ENCODE measurements around the gene PSMD1.

The PSMD1 gene

GRCh38 chr2:231104115-231104713 is 47.5 kb downstream of the PSMD1 start:
- H3K9me3 Mint-ChIP-seq, result peaks cover 6% of the 10 kb centered on the region
- DNase-seq, result peak; percentile 53
- peaks cover 80% of the 10 kb centered on the region for H3K36me3 Mint-ChIP-seq (ENCODE audit: low read depth)
- no peaks in the 10 kb centered on the region for H3K27me3 Mint-ChIP-seq
- peaks cover 20% of the 10 kb centered on the region for H3K4me1 Mint-ChIP-seq (ENCODE audit: low read depth)
- no peak overlapping the region for H3K4me3 Mint-ChIP-seq
- no peak overlapping the region for H3K27ac Mint-ChIP-seq

DNA sequence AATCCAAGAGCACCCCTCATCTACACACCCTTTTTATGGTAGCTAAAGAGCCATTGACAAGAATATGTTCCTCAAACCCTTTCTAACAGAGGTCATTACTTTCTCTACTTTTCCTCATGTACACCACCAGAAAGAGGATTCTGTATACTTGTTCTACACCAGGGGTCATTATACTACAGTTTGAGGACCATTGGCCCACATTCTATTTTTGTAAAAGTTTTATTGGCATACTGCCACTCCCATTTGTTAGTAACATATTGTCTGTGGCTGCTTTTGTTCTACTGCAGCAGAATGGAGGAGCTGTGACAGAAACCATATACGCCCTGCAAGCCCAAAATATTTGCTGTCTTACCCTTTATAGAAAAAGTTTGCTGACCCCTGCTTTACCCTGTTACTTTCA is 53.9 kb downstream of the PSMD1 start:
- H3K27me3 Mint-ChIP-seq, result no peaks in the 10 kb centered on the region
- no peak overlapping the region for H3K4me3 Mint-ChIP-seq
- peaks cover 95% of the 10 kb centered on the region for H3K36me3 Mint-ChIP-seq (ENCODE audit: low read depth)
- H3K27ac Mint-ChIP-seq, result no peak overlapping the region
- H3K9me3 Mint-ChIP-seq, result no peaks in the 10 kb centered on the region
- no peak for DNase-seq
- peaks cover 7% of the 10 kb centered on the region for H3K4me1 Mint-ChIP-seq (ENCODE audit: low read depth)

GRCh38 chr2:231111987-231112386 is 55.3 kb downstream of the PSMD1 start:
- H3K9me3 Mint-ChIP-seq, result no peaks in the 10 kb centered on the region
- H3K27me3 Mint-ChIP-seq, result no peaks in the 10 kb centered on the region
- no peak for DNase-seq
- no peak overlapping the region for H3K4me3 Mint-ChIP-seq
- peak overlapping the region; percentile 35 for H3K27ac Mint-ChIP-seq
- peaks cover 5% of the 10 kb centered on the region for H3K4me1 Mint-ChIP-seq (ENCODE audit: low read depth)
- peaks cover 89% of the 10 kb centered on the region for H3K36me3 Mint-ChIP-seq (ENCODE audit: low read depth)

- Mint-ChIP-seq H3K27me3 (no peaks in the 10 kb centered on the region), H3K27ac (no peak overlapping the region), H3K36me3 (ENCODE audit: low read depth) (peaks cover 87% of the 10 kb centered on the region), H3K4me1 (ENCODE audit: low read depth) (peaks cover 10% of the 10 kb centered on the region), H3K4me3 (no peak overlapping the region), H3K9me3 (no peaks in the 10 kb centered on the region)
- DNase-seq, result no peak
These were observed 56.8 kb downstream of the PSMD1 start for GRCh38 chr2:231113489-231113888.

DNA sequence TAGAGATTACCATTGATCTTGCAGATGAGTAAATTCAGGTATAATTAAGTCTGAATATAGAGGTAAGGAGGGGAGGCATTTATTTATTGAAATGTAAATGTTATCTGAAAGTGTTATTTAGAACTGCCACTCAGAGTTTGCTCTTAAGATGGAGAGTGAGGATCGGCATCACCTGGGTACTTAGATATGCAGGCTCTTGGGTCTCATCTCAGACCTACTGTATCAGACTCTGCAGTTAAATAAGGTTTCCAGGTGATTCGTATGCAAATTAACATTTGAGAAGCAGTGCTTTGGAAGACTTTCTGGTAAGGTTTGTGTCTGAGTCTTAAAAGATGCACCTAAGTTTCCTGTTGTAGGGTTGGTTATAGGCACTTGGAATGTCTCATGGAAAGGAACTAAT is 59.0 kb downstream of the PSMD1 start:
- no peaks in the 10 kb centered on the region for H3K27me3 Mint-ChIP-seq
- no peak overlapping the region for H3K27ac Mint-ChIP-seq
- no peak for DNase-seq
- peaks cover 82% of the 10 kb centered on the region for H3K36me3 Mint-ChIP-seq (ENCODE audit: low read depth)
- no peak overlapping the region for H3K4me3 Mint-ChIP-seq
- H3K4me1 Mint-ChIP-seq (ENCODE audit: low read depth), result peaks cover 16% of the 10 kb centered on the region
- H3K9me3 Mint-ChIP-seq, result no peaks in the 10 kb centered on the region

- no peak overlapping the region for H3K27ac Mint-ChIP-seq
- H3K4me1 Mint-ChIP-seq (ENCODE audit: low read depth), result peaks cover 19% of the 10 kb centered on the region
- H3K9me3 Mint-ChIP-seq, result no peaks in the 10 kb centered on the region
- peaks cover 69% of the 10 kb centered on the region for H3K36me3 Mint-ChIP-seq (ENCODE audit: low read depth)
- H3K4me3 Mint-ChIP-seq, result no peak overlapping the region
- H3K27me3 Mint-ChIP-seq, result no peaks in the 10 kb centered on the region
- DNase-seq, result no peak
These were observed 60.5 kb downstream of the PSMD1 start for GRCh38 chr2:231117148-231117547.

DNA sequence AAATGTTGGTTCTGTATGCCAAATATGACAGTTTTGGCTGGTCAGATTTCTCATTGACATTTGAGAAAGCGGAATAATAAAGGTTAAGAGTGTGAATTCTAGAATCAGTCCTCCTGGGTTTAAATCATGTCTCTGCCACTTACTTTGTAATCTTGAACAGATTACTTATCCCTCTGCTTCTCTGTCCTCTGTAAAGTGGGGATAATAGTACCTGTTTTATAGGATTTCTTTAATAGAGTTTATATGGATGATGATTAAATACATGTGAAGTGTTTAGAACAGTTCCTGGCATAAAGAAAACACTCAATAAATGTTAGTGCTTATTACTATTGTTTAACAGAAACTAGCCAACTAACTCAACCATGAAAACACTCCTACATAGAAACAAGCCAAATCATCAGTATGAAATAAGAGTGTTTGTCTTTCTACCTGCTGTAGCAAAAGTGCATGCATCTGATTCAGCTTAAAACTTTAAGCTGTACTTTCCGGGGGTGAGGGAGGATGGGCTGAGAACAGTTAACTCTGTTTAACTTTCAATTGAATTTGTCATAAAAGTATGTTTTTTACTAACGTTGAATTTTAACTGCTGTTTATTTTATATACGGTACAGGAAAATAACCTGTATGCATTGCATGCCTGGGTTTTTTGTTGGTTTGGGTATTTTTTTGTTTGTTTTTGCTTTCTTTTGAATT is 61.4 kb downstream of the PSMD1 start:
- Mint-ChIP-seq H3K9me3 (no peaks in the 10 kb centered on the region), H3K4me1 (ENCODE audit: low read depth) (peaks cover 19% of the 10 kb centered on the region), H3K27ac (no peak overlapping the region), H3K27me3 (no peaks in the 10 kb centered on the region), H3K4me3 (no peak overlapping the region), H3K36me3 (ENCODE audit: low read depth) (peaks cover 60% of the 10 kb centered on the region)
- no peak for DNase-seq

DNA sequence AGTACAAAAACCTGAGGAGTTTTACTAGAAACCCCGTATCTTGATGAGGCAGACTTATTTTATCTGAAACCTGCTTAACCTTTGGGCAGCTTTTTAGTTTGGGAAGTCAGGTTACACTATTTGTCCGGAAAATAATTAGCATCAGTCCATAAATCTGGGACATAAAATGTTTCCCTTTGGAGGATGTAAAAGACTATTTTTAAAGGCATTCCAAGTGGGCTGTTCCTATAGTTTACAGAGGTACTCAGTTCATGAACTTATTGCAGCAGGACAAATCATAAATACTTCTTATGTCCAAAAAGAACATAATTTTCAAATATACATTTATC is 61.9 kb downstream of the PSMD1 start:
- Mint-ChIP-seq H3K4me3 (no peak overlapping the region), H3K4me1 (ENCODE audit: low read depth) (peaks cover 24% of the 10 kb centered on the region), H3K9me3 (no peaks in the 10 kb centered on the region), H3K27me3 (no peaks in the 10 kb centered on the region), H3K36me3 (ENCODE audit: low read depth) (peaks cover 59% of the 10 kb centered on the region), H3K27ac (no peak overlapping the region)
- DNase-seq, result no peak

DNA sequence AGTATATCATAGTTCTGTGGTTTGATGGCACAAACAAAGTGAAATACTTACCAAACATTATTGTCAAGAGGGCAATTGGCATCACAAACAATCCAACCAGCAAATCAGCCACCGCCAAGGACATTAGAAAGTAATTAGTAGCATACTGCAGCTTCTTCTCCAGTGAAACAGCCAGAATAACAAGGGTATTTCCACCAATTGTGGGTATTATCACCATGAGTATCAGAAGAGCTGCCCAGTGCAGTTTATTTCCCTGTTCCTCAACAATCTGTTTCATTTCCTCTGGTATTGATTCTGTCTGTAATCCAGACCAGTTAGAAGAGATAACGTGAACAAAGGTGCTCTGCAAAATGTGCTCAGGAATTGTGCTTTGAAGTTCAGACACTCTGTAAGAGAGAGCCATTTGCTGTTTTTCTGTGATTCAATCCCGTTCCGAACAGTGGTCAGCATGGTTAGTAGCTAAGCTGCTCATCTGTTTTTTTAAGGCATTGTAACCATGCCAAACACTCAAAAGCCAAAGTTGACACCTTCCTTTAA is 66.8 kb downstream of the PSMD1 start:
- Mint-ChIP-seq H3K27ac (peak overlapping the region; percentile 38), H3K9me3 (no peaks in the 10 kb centered on the region), H3K36me3 (ENCODE audit: low read depth) (peaks cover 37% of the 10 kb centered on the region), H3K4me3 (no peak overlapping the region), H3K27me3 (no peaks in the 10 kb centered on the region), H3K4me1 (ENCODE audit: low read depth) (peaks cover 34% of the 10 kb centered on the region)
- DNase-seq, result no peak

DNA sequence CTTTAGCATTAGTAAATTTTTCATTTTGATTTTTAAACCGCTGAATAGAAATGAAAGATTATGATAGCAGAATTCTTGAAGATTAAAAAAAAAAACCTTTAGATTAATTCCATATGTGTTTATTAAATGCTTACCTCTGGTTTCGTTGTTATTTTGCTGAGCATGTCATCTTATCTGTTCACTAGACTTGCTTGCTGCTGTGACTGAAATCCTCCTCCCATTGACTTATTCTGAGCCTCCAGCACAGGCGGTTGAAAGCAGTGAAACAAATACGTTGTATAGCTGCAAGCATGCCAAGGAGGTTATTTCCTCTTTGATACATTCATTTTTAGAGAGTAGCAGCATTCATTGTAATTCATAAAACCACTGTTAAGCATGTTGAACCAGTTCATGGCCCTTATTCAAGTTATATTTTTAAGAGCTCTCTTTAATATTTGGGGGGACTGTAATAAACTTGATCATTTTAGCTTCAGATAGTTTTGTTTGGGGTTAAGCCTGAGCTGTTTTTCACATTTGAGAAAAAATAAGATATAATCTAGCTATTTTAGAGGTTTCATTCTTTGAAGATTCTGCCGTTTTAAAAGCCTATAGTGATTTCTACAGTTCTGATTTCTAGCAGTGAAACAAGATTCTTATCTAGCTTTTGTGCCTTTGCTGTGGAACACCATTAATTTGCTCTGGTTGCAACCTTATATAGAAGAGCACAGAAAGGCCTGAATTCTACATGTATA is 68.3 kb downstream of the PSMD1 start, which contains the start of gene HTR2B:
TSS of gene HTR2B (minus strand) at position 205 of the 731 bp plus-strand sequence. CDS start 1,278 bp downstream, outside the sequence.
- H3K4me1 Mint-ChIP-seq (ENCODE audit: low read depth), result peaks cover 30% of the 10 kb centered on the region
- H3K36me3 Mint-ChIP-seq (ENCODE audit: low read depth), result peaks cover 34% of the 10 kb centered on the region
- no peaks in the 10 kb centered on the region for H3K27me3 Mint-ChIP-seq
- peak within 1 kb of the TSS; percentile 58 for H3K27ac Mint-ChIP-seq
- no peak for DNase-seq
- H3K4me3 Mint-ChIP-seq, result peak within 1 kb of the TSS; percentile 25
- no peaks in the 10 kb centered on the region for H3K9me3 Mint-ChIP-seq

DNA sequence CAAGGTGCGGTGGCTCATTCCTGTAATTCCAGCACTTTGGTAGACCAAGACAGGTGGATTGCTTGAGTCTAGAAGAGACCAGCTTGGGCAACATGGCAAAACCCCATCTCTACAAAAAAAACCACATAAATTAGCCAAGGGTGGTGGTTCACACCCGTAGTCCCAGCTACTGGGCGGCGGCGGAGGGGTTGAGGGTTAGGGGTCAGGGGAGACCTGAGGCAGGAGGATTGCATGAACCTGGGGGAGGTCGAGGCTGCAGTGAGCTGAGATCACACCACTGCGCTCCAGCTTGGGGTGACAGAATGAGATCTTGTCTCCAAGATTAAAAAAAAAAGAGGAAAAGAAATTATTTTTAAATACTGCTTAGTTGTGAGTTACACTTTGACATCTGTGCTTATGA is 69.5 kb downstream of the PSMD1 start:
- Mint-ChIP-seq H3K27me3 (no peaks in the 10 kb centered on the region), H3K9me3 (no peaks in the 10 kb centered on the region), H3K4me3 (no peak overlapping the region), H3K4me1 (ENCODE audit: low read depth) (peaks cover 27% of the 10 kb centered on the region), H3K36me3 (ENCODE audit: low read depth) (peaks cover 33% of the 10 kb centered on the region), H3K27ac (no peak overlapping the region)
- DNase-seq, result no peak

DNA sequence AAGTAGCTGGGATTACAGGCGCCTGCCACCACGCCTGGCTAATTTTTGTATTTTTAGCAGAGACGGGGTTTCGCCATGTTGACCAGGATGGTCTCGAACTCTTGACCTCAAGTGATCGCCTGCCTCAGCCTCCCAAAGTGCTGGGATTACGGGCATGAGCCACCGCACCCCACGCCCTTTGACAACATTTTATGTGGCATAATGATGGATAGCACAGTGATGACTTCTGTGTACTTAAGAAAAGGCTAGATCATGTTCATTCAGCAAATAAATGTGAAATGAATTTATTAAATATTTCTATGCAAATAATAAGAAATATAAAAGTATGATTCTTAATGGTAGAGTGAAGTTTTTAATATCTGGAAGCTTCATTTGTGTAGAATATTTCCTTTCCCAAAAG is 70.8 kb downstream of the PSMD1 start:
- no peak overlapping the region for H3K27ac Mint-ChIP-seq
- H3K4me1 Mint-ChIP-seq (ENCODE audit: low read depth), result peaks cover 25% of the 10 kb centered on the region
- no peak overlapping the region for H3K4me3 Mint-ChIP-seq
- no peak for DNase-seq
- H3K9me3 Mint-ChIP-seq, result no peaks in the 10 kb centered on the region
- H3K36me3 Mint-ChIP-seq (ENCODE audit: low read depth), result peaks cover 33% of the 10 kb centered on the region
- no peaks in the 10 kb centered on the region for H3K27me3 Mint-ChIP-seq

DNA sequence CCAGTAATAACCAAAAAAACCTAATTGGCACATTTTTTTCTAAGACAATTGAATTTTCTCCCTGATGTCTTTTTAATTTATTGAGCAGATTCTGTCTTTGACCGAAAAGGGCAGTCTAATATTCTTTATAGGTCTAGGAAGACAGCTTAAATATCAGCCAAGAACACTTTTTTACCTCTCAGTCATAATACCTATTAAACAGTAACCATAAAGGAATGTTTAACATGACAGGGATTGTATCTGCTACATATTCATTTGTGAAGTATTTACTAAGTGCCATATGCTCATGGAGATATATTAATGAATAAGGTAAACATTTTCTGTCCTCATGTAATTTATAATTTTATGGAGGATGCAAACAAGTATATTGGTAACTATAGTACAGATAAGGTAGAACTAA is 71.3 kb downstream of the PSMD1 start:
- no peaks in the 10 kb centered on the region for H3K9me3 Mint-ChIP-seq
- H3K27me3 Mint-ChIP-seq, result no peaks in the 10 kb centered on the region
- H3K27ac Mint-ChIP-seq, result no peak overlapping the region
- peaks cover 33% of the 10 kb centered on the region for H3K36me3 Mint-ChIP-seq (ENCODE audit: low read depth)
- DNase-seq, result no peak
- no peak overlapping the region for H3K4me3 Mint-ChIP-seq
- H3K4me1 Mint-ChIP-seq (ENCODE audit: low read depth), result peaks cover 25% of the 10 kb centered on the region

DNA sequence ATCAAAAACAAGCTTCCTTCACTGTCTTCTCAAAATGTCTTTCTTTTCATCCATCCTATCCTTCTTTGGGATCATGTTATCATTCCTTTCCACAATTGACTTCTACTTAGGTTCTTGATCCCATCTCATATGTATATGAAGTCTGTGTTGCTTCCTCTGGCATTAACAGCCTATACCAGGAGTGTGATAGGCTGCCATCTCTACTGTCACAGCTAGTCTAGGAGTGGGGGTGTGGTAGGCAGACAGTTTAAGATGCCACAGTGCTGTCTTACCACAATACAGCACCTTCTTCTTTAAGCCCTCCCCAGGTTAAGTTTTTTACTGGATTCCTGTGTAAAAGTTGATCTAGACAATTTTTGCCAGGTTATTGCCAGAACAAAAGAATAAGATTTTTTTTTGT is 71.9 kb downstream of the PSMD1 start:
- Mint-ChIP-seq H3K4me3 (no peak overlapping the region), H3K36me3 (ENCODE audit: low read depth) (peaks cover 29% of the 10 kb centered on the region), H3K27me3 (no peaks in the 10 kb centered on the region), H3K9me3 (no peaks in the 10 kb centered on the region), H3K27ac (no peak overlapping the region), H3K4me1 (ENCODE audit: low read depth) (peaks cover 20% of the 10 kb centered on the region)
- DNase-seq, result no peak

DNA sequence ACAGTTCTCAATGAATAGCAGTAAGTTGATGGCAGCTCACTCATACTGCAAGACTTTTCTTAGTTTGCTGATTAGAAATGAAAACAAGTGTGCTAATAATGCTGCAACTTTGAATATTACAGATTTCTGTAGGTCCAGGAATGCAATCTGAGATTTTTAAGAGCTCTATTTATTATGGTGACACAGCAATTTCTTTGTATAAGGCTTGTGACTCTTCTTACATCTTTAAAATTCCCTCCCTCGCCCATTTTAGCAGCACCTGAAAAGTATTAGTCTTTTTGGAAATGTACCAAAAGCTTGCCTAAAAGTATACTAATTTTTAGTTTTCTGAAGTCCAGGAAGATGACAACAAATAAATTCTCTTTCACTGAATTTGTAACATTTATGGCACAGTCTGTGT is 72.5 kb downstream of the PSMD1 start:
- H3K9me3 Mint-ChIP-seq, result no peaks in the 10 kb centered on the region
- peaks cover 26% of the 10 kb centered on the region for H3K36me3 Mint-ChIP-seq (ENCODE audit: low read depth)
- H3K4me1 Mint-ChIP-seq (ENCODE audit: low read depth), result peaks cover 13% of the 10 kb centered on the region
- DNase-seq, result no peak
- H3K27me3 Mint-ChIP-seq, result no peaks in the 10 kb centered on the region
- H3K4me3 Mint-ChIP-seq, result no peak overlapping the region
- H3K27ac Mint-ChIP-seq, result no peak overlapping the region
